HG03045 (cell line): Measurements from ENCODE around the gene DLG5.

Experiments used
- ATAC-seq: cut with Tn5 transposase; IDR thresholded peaks from one replicate; pipeline ENCODE4 v1.9.1; 2021; ENCODE audit warnings: mild to moderate bottlenecking, moderate library complexity; ENCODE audit not compliant: unreplicated experiment

Gene DLG5

DNA sequence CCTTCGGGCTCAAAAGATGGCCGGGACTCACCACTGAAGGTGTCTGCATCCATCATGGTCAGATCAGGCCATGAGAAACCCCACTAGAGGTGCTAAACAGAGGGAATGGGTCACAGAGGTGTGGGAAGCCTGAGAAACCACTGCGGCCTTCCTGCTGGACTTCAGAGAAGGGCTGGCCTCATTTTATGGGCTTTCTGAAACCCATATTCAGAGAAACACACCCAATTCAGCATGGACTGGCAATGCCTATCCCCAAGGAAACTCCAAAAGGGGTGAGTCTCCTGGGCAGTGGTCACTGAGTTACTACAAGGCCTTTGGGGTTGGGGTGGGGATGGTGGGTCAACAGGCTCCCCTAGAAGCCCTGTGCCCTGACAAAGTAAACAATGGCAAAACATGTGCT is 58.0 kb downstream of the DLG5 start:
- no peak for ATAC-seq

DNA sequence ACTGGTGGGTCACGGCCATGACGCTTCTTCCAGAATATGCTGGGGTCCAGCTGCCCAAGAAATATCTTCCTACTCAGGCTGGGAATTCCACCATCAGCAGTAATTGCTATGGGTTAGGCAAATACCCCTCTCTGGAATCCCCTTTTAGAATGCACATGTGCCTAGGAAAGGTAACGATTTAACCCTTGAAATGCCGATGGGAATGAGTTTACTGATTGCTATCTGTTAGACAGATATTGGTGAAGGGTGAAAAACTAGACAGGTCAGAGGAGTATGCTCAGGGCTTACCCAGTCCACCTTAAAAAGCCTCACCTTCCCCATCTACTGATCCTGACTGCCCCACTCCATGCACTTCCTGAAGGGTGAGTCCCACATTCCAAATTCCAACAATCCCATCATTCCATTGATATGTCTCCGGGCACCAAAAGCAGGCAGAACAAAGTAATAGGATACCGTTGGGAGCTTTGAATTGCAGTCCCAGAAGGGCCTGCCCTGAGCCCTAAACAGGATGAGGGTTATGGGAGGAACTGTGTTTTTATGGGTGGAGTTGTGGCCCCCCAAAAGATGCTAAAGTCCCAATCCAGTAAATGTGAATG is 59.3 kb downstream of the DLG5 start:
- ATAC-seq, result no peak

DNA sequence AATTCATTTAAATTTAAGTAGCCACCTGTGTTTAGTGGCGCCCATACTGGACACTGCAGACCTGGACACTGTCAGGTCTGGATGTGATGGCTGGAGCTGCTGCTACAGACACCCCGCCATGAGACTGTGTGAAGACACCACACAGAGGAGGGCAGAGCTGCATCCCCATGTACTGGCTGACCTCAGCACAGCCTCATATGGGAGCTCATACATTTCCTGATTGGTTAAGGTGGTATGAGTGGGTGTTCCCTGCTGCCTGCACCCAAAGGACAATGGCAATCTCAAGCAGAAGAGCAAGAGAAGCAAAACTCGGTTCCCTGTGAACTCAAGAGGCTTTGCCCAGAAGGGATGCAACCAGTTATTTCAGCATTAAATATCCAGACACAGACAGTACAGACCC is 60.0 kb downstream of the DLG5 start:
- no peak for ATAC-seq

DNA sequence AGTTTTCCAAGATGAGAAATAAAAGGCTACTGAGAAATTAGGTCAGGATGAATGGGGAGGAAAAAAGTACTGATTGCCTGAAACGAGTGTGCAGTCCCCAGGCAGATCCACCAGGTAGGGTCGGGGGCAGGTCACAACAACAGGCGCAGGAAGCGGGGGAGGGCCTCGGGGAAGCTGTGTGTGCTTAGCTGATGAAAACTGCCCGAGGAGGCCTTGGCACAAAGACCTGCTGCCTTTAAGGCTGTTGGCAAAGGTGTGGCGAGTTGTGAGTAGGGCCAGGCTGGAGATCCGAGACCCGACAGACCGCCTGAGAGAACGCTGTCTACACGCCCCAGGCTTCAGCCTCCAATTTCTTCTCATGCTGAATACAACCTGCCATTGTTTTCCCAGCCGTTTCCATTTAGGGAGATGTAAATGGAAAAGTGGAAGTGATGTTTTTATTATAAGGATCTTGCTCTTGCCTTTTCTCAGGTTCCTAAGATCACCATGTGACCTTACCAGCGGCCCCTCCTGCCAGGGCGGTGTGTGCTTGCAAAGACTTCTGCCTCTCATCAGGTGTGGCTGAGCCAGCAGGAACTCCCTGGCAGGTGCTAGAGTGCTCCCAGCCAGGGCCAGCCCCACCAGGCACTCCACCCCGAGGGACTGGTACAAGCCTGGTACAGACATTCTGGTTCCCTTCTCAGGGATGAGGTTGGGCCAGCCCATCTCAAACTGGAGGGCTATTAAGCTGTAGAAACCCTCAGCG is 60.8 kb downstream of the DLG5 start:
- ATAC-seq, result no peak

DNA sequence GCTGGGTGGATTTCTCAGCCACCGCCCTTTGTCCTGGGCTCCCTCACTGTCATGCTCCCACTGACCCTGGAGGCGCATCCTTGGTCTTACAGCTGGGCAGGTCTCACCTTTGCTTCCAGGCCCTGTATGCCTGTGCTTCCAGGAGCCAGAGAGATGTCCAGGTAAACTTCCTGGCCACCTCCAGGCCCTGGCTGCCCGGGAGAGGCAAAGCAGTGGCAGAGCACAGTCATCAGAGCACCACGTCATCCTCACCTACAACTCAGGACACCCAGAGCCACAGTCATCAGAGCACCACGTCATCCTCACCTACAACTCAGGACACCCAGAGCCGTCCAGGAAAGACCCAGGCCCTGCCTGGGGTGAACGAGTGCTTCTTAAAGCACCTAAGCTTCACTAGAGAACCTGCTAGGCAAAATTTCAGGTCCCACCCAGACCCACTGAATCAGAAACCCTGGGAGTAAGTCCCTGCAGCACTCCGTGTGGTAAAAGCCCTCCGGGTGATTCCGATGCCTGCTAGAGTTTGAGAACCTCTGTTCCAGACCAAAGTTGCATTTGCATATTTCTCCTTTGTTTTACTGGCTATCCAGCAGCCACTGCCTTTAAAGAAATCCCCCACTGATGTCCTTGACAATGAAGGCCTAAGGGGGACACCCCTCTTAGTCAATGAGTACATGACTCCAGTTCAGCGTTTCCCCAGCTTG is 62.3 kb downstream of the DLG5 start:
- ATAC-seq, result no peak

- no peak for ATAC-seq
Observed at GRCh38 chr10:77863446-77863845, 63.1 kb downstream of the DLG5 start.

GRCh38 chr10:77862595-77862994 is 64.0 kb downstream of the DLG5 start:
- no peak for ATAC-seq

DNA sequence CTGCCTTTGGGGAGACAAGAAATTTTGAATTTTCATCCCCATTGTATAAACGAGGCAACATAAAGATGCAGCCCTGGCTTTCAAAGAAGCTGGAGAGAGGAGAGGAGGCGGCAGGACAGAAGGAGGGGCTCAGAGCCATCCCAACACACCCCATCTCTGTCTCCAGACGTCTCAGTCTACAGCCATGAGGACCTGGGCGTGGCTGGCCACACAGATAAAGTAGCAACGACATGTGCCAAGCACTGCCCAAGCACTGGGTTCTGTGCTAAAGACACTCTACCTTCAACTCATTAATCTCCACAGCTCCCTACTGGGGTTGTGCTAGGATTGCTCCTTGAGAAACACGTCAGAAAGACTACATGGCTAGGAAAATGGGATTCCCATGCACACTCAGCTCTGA is 65.2 kb downstream of the DLG5 start:
- ATAC-seq, result no peak

DNA sequence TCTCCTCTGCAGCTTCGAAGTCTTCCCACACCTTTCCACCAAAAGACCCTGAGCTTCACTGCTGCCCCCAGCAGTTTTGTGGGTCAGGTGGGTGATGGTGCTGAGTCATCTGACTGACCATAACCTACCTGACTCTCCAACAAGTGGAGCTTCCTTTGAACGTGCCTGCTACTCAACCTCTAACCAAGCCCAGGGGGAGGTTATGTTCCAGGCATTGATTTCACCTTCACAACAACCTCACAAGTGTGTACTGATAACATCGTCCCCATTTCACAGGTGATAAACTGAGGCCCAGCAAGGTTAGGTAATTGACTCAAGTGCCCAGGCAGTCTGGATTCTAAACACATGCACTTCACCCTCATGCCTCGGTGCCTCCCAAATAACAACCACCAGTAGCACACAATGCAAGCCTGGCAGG is 66.7 kb downstream of the DLG5 start:
- ATAC-seq, result no peak

GRCh38 chr10:77859200-77859864 is 67.2 kb downstream of the DLG5 start:
- no peak for ATAC-seq

DNA sequence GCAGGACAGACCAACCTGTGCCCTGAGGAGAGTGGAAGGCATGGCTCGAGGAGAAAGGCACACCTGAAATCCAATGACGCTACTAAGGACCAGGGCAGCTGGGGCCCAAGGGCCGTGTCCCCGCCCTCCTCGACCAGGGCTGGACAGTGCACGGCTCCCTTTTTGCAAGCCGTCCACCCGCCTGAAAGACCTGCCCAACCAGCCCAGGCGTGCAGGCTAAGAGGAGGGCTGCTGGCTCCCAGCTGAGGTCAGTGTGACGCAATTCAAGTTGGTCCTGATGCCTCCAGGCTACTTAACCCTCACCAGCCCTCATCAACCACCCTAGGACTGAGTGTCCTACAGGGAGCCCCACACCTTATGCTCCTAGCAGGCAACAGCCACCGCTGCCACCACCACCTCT is 69.3 kb downstream of the DLG5 start:
- ATAC-seq, result no peak

- no peak for ATAC-seq
Observed at GRCh38 chr10:77856566-77856965, 70.0 kb downstream of the DLG5 start.

GRCh38 chr10:77855404-77856155 is 71.0 kb downstream of the DLG5 start:
- no peak for ATAC-seq

- ATAC-seq, result no peak
Observed at GRCh38 chr10:77854115-77854514, 72.4 kb downstream of the DLG5 start.

DNA sequence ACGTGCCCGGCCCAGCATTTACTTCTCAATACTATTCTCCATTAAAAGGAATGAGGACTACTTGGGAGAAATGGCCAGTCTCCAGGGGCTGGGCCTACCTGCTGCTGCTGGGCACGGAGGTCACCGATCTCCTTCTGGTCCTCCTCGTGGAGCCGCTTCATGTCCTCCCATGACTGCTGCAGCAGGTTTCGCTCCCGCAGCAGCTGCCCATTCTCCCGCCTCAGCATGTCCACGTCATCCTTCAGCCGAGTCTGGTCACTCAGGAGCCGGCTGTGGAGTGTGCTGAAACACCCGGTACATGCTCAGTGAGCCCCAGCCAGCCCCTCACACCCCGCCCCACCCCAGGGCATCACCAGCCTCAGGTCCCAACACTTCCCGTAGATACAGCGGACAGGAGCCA is 73.3 kb downstream of the DLG5 start:
- no peak for ATAC-seq

DNA sequence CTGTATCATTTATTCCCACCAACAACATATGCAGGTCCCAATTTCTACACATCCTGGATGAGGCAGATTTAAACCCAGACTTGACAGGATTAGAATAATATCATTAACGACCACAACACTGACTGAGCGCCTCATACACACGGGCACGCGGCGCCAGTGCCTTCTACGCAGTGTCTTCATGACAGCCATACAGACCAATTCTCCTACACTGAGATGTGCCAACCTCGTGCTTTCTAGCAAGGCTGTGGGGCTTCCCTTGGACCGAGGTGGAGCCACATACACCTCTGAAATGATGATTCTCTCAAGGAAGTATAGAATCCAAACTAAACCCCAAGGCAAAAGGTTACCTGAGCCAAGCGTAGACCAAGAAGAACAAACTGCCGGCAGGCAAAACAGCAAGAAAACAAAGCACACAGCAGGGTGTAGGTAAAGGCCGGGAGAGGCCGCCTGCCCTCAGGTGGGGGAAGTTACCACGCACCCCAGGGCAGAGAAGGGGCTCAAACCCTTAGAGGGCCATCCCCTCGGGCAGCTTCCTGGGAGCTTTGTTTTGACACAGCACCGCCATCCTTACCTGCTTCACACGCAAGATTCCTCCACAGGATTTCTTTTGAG is 75.8 kb downstream of the DLG5 start:
- ATAC-seq, result no peak

- ATAC-seq, result no peak
Observed at GRCh38 chr10:77849039-77849664, 77.4 kb downstream of the DLG5 start.

GRCh38 chr10:77846718-77847311 is 79.7 kb downstream of the DLG5 start:
- ATAC-seq, result peak; percentile 68

DNA sequence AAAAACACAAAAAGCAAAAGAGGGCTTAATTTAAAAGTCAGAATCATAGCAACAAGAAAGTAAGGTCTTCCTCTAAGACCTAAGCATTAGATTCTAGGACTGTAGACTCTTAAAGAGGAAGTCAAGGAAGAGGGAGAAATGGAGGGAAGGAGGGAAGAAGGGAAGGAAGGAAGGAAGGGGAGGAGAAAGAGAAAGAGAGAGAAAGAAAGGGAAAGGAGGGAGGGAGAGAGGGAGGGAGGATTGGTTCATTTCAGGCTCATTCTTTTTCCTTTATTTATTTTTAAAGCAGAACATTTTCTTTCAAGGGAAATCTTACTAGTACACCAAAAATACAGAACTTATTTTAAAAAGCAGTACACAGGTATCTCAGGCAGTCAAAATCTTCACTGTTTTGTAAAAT is 81.1 kb downstream of the DLG5 start:
- no peak for ATAC-seq
